Naive thymus-derived CD4-positive, alpha-beta T cell (primary cell): Measurements from ENCODE around the gene ZNF618. TPM values are rescaled to one million over a fixed set of nuclear protein-coding genes. Genes with fewer than 3 reads are reported as not detected.

Experiments used
- ATAC-seq: fragments of 150-1000 bp; cut with Tn5 transposase; 2 replicates; pipeline ENCODE4 v1.10.0; 2021; ENCODE audit warnings: mild to moderate bottlenecking, moderate library complexity
- CTCF ChIA-PET: fragments of 350-600 bp; sonication (Branson Sonifier 250); formaldehyde crosslinking; loops from one replicate; lab custom pipeline; 2021; ENCODE audit warnings: antibody characterized with exemption; lab: Charles Lee
- POLR2A ChIA-PET: fragments of 350-600 bp; sonication (Branson Sonifier 250); formaldehyde crosslinking; loops from one replicate; lab custom pipeline; 2021; ENCODE audit warnings: antibody characterized with exemption, inconsistent platforms; lab: Charles Lee
- DNase-seq, 9 donors: peaks; one replicate each; pipeline versions ENCODE4 v3.0.0 to v3.0.0-alpha.2; 2020 to 2022; ENCODE audit warnings: mixed read lengths in 1 of 9
- H3K27ac ChIP-seq: one replicate; pipeline ENCODE4 v1.7.0; 2013; ENCODE audit warnings: mild to moderate bottlenecking, low read depth, low read length, moderate library complexity
- H3K27me3 ChIP-seq, 2 donors: one replicate each; pipeline ENCODE4 v1.7.0; 2013; ENCODE audit warnings: low read length in 2 of 2, mild to moderate bottlenecking in 2 of 2, moderate library complexity in 2 of 2; ENCODE audit not compliant: control insufficient read depth in 2 of 2, insufficient read depth in 2 of 2
- H3K36me3 ChIP-seq, 3 experiments: 1 replicate in 2 of 3; 2 replicates in 1 of 3; pipeline ENCODE4 v1.7.0; 2013; ENCODE audit warnings: low read length in 3 of 3, mild to moderate bottlenecking in 3 of 3, moderate library complexity in 1 of 3; ENCODE audit not compliant: insufficient read depth in 3 of 3, control insufficient read depth in 2 of 3
- H3K4me1 ChIP-seq, 2 donors: one replicate each; pipeline ENCODE4 v1.7.0; 2013; ENCODE audit warnings: low read length in 2 of 2, mild to moderate bottlenecking in 2 of 2, moderate library complexity in 1 of 2; ENCODE audit not compliant: control insufficient read depth in 2 of 2, insufficient read depth in 2 of 2
- H3K4me3 ChIP-seq: 2 replicates; pipeline ENCODE4 v1.7.0; 2013; ENCODE audit warnings: mild to moderate bottlenecking, low read length
- H3K9me3 ChIP-seq, 3 experiments: 1 replicate in 2 of 3; 2 replicates in 1 of 3; pipeline ENCODE4 v1.7.0; 2013; ENCODE audit warnings: low read length in 3 of 3; ENCODE audit not compliant: control insufficient read depth in 2 of 3
- H3K27ac Mint-ChIP-seq, 9 donors: one replicate each; pipeline ENCODE4 v1.8.0; 2020 to 2022; ENCODE audit warnings: mixed read lengths in 9 of 9, mild to moderate bottlenecking in 8 of 9, moderate library complexity in 5 of 9, inconsistent platforms in 2 of 9
- H3K27me3 Mint-ChIP-seq, 5 donors: one replicate each; pipeline ENCODE4 v1.8.0; 2021 to 2022; ENCODE audit warnings: mixed read lengths in 5 of 5, mild to moderate bottlenecking in 1 of 5
- H3K36me3 Mint-ChIP-seq, 5 donors: one replicate each; pipeline ENCODE4 v1.8.0; 2020 to 2022; ENCODE audit warnings: mixed read lengths in 5 of 5, mild to moderate bottlenecking in 3 of 5, inconsistent platforms in 1 of 5
- H3K4me1 Mint-ChIP-seq, 7 donors: one replicate each; pipeline ENCODE4 v1.8.0; 2020 to 2022; ENCODE audit warnings: mixed read lengths in 7 of 7, mild to moderate bottlenecking in 3 of 7, inconsistent platforms in 1 of 7
- H3K4me3 Mint-ChIP-seq, 10 donors: one replicate each; pipeline ENCODE4 v1.8.0; 2020 to 2022; ENCODE audit warnings: mild to moderate bottlenecking in 10 of 10, mixed read lengths in 10 of 10, moderate library complexity in 6 of 10, inconsistent platforms in 2 of 10
- H3K9me3 Mint-ChIP-seq, 11 donors: one replicate each; pipeline ENCODE4 v1.8.0; 2020 to 2022; ENCODE audit warnings: mixed read lengths in 11 of 11, mild to moderate bottlenecking in 4 of 11, inconsistent platforms in 1 of 11, moderate library complexity in 1 of 11
- intact Hi-C, 2 donors: fragments of 100-400 bp; cut with micrococcal nuclease; formaldehyde crosslinking; loops; one replicate each; pipeline ENCODE4 v1.15.1; 2023
- polyA plus RNA-seq, 2 donors: library from polyadenylated mRNA; unstranded; fragments of 300-500 nt; fragmentation: Illumina TruSeq; gene quantifications; one replicate each; pipeline ENCODE4 v1.2.3, GENCODE V29; 2021
- total RNA-seq, 6 experiments: library from RNA in 5 of 6; stranded (reverse) in 5 of 6; gene quantifications; 1 replicate in 5 of 6; 2 replicates in 1 of 6; pipeline ENCODE4 v1.2.3 and lab custom pipeline; 2021 to 2026

Gene ZNF618
- total and polyA plus RNA-seq, 7 experiments from 2014 or later: 0.17 to 3.3 (median 1.1) TPM

- POLR2A ChIA-PET: interaction anchor here (0.7 kb wide), 1 partner anchor 956 kb away, joined by 3 read pairs; no protein-coding TSS in a partner anchor
- ATAC-seq: no peak
- Mint-ChIP-seq H3K9me3 (no peaks in the 10 kb centered on the region), H3K27me3 (peaks cover 8 to 30% (median 18%) of the 10 kb centered on the region in 5 donors), H3K4me3 (no peak overlapping the region), H3K4me1 (peaks cover 0 to 3% (median 0%) of the 10 kb centered on the region in 7 donors), H3K36me3 (no peaks in the 10 kb centered on the region), H3K27ac (no peak overlapping the region)
- Histone ChIP-seq H3K9me3 (no peaks in the 10 kb centered on the region), H3K4me1 (no peaks in the 10 kb centered on the region), H3K36me3 (no peaks in the 10 kb centered on the region), H3K27me3 (no peaks in the 10 kb centered on the region), H3K27ac (no peak overlapping the region), H3K4me3 (no peak overlapping the region)
- no peak for DNase-seq
- CTCF ChIA-PET: no interaction called here
- intact Hi-C loops: no loop called here
Observed at GRCh38 chr9:114076237-114077161, 200.4 kb downstream of the ZNF618 start.

GRCh38 chr9:114077162-114077837 lies 201.2 kb downstream of the ZNF618 start:
- Histone ChIP-seq H3K36me3 (no peaks in the 10 kb centered on the region), H3K9me3 (no peaks in the 10 kb centered on the region), H3K4me3 (no peak overlapping the region), H3K27ac (no peak overlapping the region), H3K4me1 (no peaks in the 10 kb centered on the region), H3K27me3 (no peaks in the 10 kb centered on the region)
- Mint-ChIP-seq H3K27ac (no peak overlapping the region), H3K27me3 (peaks cover 8 to 30% (median 18%) of the 10 kb centered on the region in 5 donors), H3K9me3 (no peaks in the 10 kb centered on the region), H3K4me3 (no peak overlapping the region), H3K4me1 (peaks cover 0 to 3% (median 0%) of the 10 kb centered on the region in 7 donors), H3K36me3 (no peaks in the 10 kb centered on the region)
- ChIA-PET CTCF (no interaction called here), POLR2A (no interaction called here)
- intact Hi-C loops: no loop called here
- ATAC-seq (no peak), DNase-seq (no peak)

GRCh38 chr9:114078021-114078780 lies 202.1 kb downstream of the ZNF618 start, which contains the start of gene AMBP:
Gene AMBP (minus strand): TSS chr9:114078300. CDS start chr9:114078209, 91 bp downstream.
- intact Hi-C loops: no loop called here
- H3K36me3 Mint-ChIP-seq: no peaks in the 10 kb centered on the region
- H3K4me3 Mint-ChIP-seq: no peak within 1 kb of the TSS
- no peak for DNase-seq
- ChIA-PET POLR2A (interaction anchor here (0.8 kb wide), 1 partner anchor 104 kb away, joined by 3 read pairs; no protein-coding TSS in a partner anchor), CTCF (no interaction called here)
- Histone ChIP-seq H3K27me3 (no peaks in the 10 kb centered on the region), H3K4me3 (no peak within 1 kb of the TSS), H3K27ac (no peak within 1 kb of the TSS), H3K36me3 (no peaks in the 10 kb centered on the region), H3K4me1 (no peaks in the 10 kb centered on the region), H3K9me3 (no peaks in the 10 kb centered on the region)
- peak within 1 kb of the TSS in 1 of 9 donors; percentile 44 for H3K27ac Mint-ChIP-seq
- no peaks in the 10 kb centered on the region for H3K9me3 Mint-ChIP-seq
- no peak for ATAC-seq
- H3K27me3 Mint-ChIP-seq: peaks cover 10 to 30% (median 18%) of the 10 kb centered on the region in 5 donors
- peaks cover 0 to 5% (median 0%) of the 10 kb centered on the region in 7 donors for H3K4me1 Mint-ChIP-seq

GRCh38 chr9:114078781-114079156 lies 202.7 kb downstream of the ZNF618 start:
- H3K9me3 Mint-ChIP-seq: no peaks in the 10 kb centered on the region
- no peaks in the 10 kb centered on the region for H3K4me1 ChIP-seq
- H3K27me3 ChIP-seq: no peaks in the 10 kb centered on the region
- no peaks in the 10 kb centered on the region for H3K9me3 ChIP-seq
- POLR2A ChIA-PET: no interaction called here
- CTCF ChIA-PET: no interaction called here
- H3K4me3 ChIP-seq: no peak overlapping the region
- DNase-seq (no peak), ATAC-seq (no peak)
- no peaks in the 10 kb centered on the region for H3K36me3 Mint-ChIP-seq
- peaks cover 11 to 30% (median 18%) of the 10 kb centered on the region in 5 donors for H3K27me3 Mint-ChIP-seq
- no peak overlapping the region for H3K27ac ChIP-seq
- intact Hi-C loops: no loop called here
- peaks cover 0 to 5% (median 0%) of the 10 kb centered on the region in 7 donors for H3K4me1 Mint-ChIP-seq
- no peaks in the 10 kb centered on the region for H3K36me3 ChIP-seq
- H3K27ac Mint-ChIP-seq: no peak overlapping the region
- H3K4me3 Mint-ChIP-seq: no peak overlapping the region

GRCh38 chr9:114080195-114080772 lies 204.2 kb downstream of the ZNF618 start:
- Histone ChIP-seq H3K36me3 (no peaks in the 10 kb centered on the region), H3K4me3 (no peak overlapping the region), H3K9me3 (no peaks in the 10 kb centered on the region), H3K4me1 (no peaks in the 10 kb centered on the region), H3K27ac (no peak overlapping the region), H3K27me3 (no peaks in the 10 kb centered on the region)
- Mint-ChIP-seq H3K27me3 (peaks cover 8 to 18% (median 16%) of the 10 kb centered on the region in 5 donors), H3K36me3 (no peaks in the 10 kb centered on the region), H3K9me3 (no peaks in the 10 kb centered on the region), H3K4me3 (no peak overlapping the region), H3K4me1 (peaks cover 0 to 5% (median 0%) of the 10 kb centered on the region in 7 donors), H3K27ac (no peak overlapping the region)
- DNase-seq: no peak
- CTCF ChIA-PET: interaction anchor here (0.6 kb wide), 1 partner anchor 8 kb away, joined by 3 read pairs; no protein-coding TSS in a partner anchor
- ATAC-seq: no peak
- intact Hi-C loops: no loop called here
- POLR2A ChIA-PET: no interaction called here
